GM12878 (cell line): Measurements from ENCODE around the gene THAP7. TPM values are rescaled to one million over a fixed set of nuclear protein-coding genes. Genes with fewer than 3 reads are reported as not detected.

Source experiments
- BACH1 ChIP-seq: fragments of 450-650 bp; IDR thresholded peaks from 2 replicates; pipeline ENCODE4 v1.6.1; 2017; ENCODE audit warnings: mild to moderate bottlenecking, borderline replicate concordance
- HCFC1 ChIP-seq: fragments of 150-350 bp; IDR thresholded peaks from 2 replicates; pipeline ENCODE4 v1.6.1; 2014; ENCODE audit warnings: low read length
- IKZF2 ChIP-seq, 2 experiments: fragments of 450-650 bp; IDR thresholded peaks; 2 replicates each; pipeline ENCODE4 v1.6.1; 2017; ENCODE audit warnings: mild to moderate bottlenecking in 2 of 2, moderate library complexity in 2 of 2
- JUNB ChIP-seq: IDR thresholded peaks from 2 replicates; pipeline ENCODE4 v1.6.1; 2016; ENCODE audit warnings: antibody characterized with exemption, mild to moderate bottlenecking
- MYB ChIP-seq: fragments of 150-350 bp; IDR thresholded peaks from 2 replicates; pipeline ENCODE4 v1.6.1; 2014; ENCODE audit warnings: mild to moderate bottlenecking, low read depth, low read length, borderline replicate concordance
- PBX3 ChIP-seq: IDR thresholded peaks from 2 replicates; pipeline ENCODE4 v1.6.1; 2011; ENCODE audit warnings: mild to moderate bottlenecking, low read depth, low read length, moderate library complexity; ENCODE audit not compliant: insufficient replicate concordance
- PML ChIP-seq: IDR thresholded peaks from 2 replicates; pipeline ENCODE4 v1.6.1; 2012; ENCODE audit warnings: low read length, inconsistent platforms
- POLR2A ChIP-seq: IDR thresholded peaks from 2 replicates; pipeline ENCODE4 v1.6.1; 2011; ENCODE audit warnings: low read depth, mild to moderate bottlenecking, low read length
- POU2F2 ChIP-seq: IDR thresholded peaks from 3 replicates; pipeline ENCODE4 v1.6.1; 2011; ENCODE audit warnings: low read depth, mild to moderate bottlenecking, low read length, borderline replicate concordance
- RUNX3 ChIP-seq: IDR thresholded peaks from 2 replicates; pipeline ENCODE4 v1.6.1; 2012; ENCODE audit warnings: low read length, inconsistent platforms
- SIX5 ChIP-seq: IDR thresholded peaks from 2 replicates; pipeline ENCODE4 v1.6.1; 2011; ENCODE audit warnings: mild to moderate bottlenecking, low read depth, low read length, moderate library complexity; ENCODE audit not compliant: severe bottlenecking
- USF1 ChIP-seq: IDR thresholded peaks from 2 replicates; pipeline ENCODE4 v1.6.1; 2011; ENCODE audit warnings: borderline replicate concordance, low read depth, mild to moderate bottlenecking, moderate library complexity, mixed read lengths, low read length; ENCODE audit not compliant: insufficient read depth; ENCODE audit errors: extremely low read length
- ZNF24 ChIP-seq: fragments of 450-650 bp; IDR thresholded peaks from 2 replicates; pipeline ENCODE4 v1.6.1; 2017; ENCODE audit warnings: antibody characterized with exemption, mild to moderate bottlenecking
- polyA plus RNA-seq, 11 experiments: library from polyadenylated mRNA; depleted of rRNA in 4 of 11; unstranded in 6 of 11; stranded (reverse) in 5 of 11; fragments of >200 nt; fragmentation: Nextera tagmentation in 4 of 11; fragmentation: Illumina TruSeq in 1 of 11; extraction: Ambion mirVana in 4 of 11; extraction: Trizol in 1 of 11; gene quantifications; 1 replicate in 1 of 11; 2 replicates in 10 of 11; pipeline versions ENCODE4 v1.2.1 to v1.2.3, GENCODE V29; 2011 to 2016; ENCODE audit warnings: inconsistent platforms in 2 of 11, missing spikeins in 2 of 11, low read depth in 1 of 11
- total RNA-seq, 4 experiments: library from RNA; depleted of rRNA in 3 of 4; stranded (reverse); fragments of >200 nt in 3 of 4; fragmentation: Illumina TruSeq in 1 of 4; extraction: Trizol in 1 of 4; gene quantifications; 2 replicates each; pipeline versions ENCODE4 v1.2.1 to v1.2.3, GENCODE V29; 2013 to 2021
- TF ChIP-seq, protein P1 (sequence below): fragments of 450-650 bp; IDR thresholded peaks from 2 replicates; pipeline ENCODE4 v1.6.1; 2018; ENCODE audit warnings: borderline replicate concordance, mild to moderate bottlenecking; ENCODE audit not compliant: partially characterized antibody
- TF ChIP-seq, protein P2 (sequence below): fragments of 450-650 bp; IDR thresholded peaks from 2 replicates; pipeline ENCODE4 v1.6.1; 2017; ENCODE audit warnings: mild to moderate bottlenecking, moderate library complexity
- TF ChIP-seq, protein P3 (sequence below): fragments of 450-650 bp; conservative IDR thresholded peaks from 2 replicates; pipeline ENCODE4 v1.6.1; 2017; ENCODE audit warnings: mild to moderate bottlenecking, moderate library complexity
- TF ChIP-seq, protein P4 (sequence below): fragments of 450-650 bp; IDR thresholded peaks from 2 replicates; pipeline ENCODE4 v1.6.1; 2014; ENCODE audit warnings: mild to moderate bottlenecking

The THAP7 gene
- total and polyA plus RNA-seq, 10 of the 15 experiments (the other 5 are each of a cell fraction or from before 2014, with no cell fraction given): 0.66 to 58.3 (median 26.3) TPM

DNA sequence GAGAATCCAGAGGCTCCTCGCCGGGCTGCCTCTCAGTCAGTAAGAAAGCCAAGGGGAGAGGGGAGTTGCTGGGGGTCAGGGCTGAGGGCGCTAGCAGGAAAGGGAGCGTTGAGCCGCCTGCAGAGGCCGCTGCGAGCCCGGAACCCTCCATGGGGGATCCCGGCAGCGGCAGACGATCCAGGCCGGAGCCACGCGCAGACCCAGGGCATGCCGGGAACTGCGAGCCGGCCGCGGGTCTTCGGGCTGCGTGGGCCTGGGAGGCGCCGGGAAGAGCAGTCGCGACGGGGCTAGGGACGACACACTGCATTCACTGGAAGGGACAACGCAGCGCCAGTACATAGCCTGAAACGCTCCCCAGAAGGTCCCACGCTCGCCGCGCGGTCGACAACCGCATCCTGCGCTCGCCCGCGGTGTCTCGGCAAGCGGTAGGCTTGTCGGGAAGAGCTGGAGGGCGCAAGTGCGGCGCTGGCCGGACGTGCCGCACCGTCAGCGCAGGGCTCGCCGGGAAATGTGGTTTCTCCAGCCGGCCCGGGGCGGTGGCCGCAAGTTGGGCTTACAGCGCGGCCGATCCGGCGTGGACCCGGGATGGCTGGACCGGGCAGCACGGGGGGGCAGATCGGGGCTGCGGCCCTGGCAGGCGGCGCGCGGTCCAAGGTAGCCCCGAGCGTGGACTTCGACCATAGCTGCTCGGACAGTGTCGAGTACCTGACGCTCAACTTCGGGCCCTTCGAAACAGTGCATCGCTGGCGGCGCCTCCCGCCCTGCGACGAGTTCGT, 19.9 kb downstream of the THAP7 start, which contains the start of gene LZTR1 (continued):
- TF ChIP-seq PBX3 (no peak), BACH1 (peak; percentile 70; the same call in 1 of the 2 replicates), USF1 (no peak), PML (peak; percentile 98), ZNF24 (no peak), POLR2A (peak; percentile 99), MYB (0 out of 2 replicates have a peak, but pooled peaks have one; percentile 24), POU2F2 (peak; percentile 61; the same call in 2 of the 3 replicates), HCFC1 (peak; percentile 81), IKZF2 (IDR thresholded peaks at IDR 0.05) (peak; percentile 42 to 68; a peak in 3 of 4 replicates), RUNX3 (peak; percentile 86), JUNB (no peak), SIX5 (peak; percentile 76)
- TF ChIP-seq, protein P1, sequence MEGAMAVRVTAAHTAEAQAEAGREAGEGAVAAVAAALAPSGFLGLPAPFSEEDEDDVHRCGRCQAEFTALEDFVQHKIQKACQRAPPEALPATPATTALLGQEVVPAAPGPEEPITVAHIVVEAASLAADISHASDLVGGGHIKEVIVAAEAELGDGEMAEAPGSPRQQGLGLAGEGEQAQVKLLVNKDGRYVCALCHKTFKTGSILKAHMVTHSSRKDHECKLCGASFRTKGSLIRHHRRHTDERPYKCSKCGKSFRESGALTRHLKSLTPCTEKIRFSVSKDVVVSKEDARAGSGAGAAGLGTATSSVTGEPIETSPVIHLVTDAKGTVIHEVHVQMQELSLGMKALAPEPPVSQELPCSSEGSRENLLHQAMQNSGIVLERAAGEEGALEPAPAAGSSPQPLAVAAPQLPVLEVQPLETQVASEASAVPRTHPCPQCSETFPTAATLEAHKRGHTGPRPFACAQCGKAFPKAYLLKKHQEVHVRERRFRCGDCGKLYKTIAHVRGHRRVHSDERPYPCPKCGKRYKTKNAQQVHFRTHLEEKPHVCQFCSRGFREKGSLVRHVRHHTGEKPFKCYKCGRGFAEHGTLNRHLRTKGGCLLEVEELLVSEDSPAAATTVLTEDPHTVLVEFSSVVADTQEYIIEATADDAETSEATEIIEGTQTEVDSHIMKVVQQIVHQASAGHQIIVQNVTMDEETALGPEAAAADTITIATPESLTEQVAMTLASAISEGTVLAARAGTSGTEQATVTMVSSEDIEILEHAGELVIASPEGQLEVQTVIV: peak; percentile 43
- TF ChIP-seq, protein P2, sequence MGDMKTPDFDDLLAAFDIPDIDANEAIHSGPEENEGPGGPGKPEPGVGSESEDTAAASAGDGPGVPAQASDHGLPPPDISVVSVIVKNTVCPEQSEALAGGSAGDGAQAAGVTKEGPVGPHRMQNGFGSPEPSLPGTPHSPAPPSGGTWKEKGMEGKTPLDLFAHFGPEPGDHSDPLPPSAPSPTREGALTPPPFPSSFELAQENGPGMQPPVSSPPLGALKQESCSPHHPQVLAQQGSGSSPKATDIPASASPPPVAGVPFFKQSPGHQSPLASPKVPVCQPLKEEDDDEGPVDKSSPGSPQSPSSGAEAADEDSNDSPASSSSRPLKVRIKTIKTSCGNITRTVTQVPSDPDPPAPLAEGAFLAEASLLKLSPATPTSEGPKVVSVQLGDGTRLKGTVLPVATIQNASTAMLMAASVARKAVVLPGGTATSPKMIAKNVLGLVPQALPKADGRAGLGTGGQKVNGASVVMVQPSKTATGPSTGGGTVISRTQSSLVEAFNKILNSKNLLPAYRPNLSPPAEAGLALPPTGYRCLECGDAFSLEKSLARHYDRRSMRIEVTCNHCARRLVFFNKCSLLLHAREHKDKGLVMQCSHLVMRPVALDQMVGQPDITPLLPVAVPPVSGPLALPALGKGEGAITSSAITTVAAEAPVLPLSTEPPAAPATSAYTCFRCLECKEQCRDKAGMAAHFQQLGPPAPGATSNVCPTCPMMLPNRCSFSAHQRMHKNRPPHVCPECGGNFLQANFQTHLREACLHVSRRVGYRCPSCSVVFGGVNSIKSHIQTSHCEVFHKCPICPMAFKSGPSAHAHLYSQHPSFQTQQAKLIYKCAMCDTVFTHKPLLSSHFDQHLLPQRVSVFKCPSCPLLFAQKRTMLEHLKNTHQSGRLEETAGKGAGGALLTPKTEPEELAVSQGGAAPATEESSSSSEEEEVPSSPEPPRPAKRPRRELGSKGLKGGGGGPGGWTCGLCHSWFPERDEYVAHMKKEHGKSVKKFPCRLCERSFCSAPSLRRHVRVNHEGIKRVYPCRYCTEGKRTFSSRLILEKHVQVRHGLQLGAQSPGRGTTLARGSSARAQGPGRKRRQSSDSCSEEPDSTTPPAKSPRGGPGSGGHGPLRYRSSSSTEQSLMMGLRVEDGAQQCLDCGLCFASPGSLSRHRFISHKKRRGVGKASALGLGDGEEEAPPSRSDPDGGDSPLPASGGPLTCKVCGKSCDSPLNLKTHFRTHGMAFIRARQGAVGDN: peak; percentile 98
- TF ChIP-seq, protein P3, sequence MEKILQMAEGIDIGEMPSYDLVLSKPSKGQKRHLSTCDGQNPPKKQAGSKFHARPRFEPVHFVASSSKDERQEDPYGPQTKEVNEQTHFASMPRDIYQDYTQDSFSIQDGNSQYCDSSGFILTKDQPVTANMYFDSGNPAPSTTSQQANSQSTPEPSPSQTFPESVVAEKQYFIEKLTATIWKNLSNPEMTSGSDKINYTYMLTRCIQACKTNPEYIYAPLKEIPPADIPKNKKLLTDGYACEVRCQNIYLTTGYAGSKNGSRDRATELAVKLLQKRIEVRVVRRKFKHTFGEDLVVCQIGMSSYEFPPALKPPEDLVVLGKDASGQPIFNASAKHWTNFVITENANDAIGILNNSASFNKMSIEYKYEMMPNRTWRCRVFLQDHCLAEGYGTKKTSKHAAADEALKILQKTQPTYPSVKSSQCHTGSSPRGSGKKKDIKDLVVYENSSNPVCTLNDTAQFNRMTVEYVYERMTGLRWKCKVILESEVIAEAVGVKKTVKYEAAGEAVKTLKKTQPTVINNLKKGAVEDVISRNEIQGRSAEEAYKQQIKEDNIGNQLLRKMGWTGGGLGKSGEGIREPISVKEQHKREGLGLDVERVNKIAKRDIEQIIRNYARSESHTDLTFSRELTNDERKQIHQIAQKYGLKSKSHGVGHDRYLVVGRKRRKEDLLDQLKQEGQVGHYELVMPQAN: peak; percentile 72; the same call in 1 of the 2 replicates
- TF ChIP-seq, protein P4, sequence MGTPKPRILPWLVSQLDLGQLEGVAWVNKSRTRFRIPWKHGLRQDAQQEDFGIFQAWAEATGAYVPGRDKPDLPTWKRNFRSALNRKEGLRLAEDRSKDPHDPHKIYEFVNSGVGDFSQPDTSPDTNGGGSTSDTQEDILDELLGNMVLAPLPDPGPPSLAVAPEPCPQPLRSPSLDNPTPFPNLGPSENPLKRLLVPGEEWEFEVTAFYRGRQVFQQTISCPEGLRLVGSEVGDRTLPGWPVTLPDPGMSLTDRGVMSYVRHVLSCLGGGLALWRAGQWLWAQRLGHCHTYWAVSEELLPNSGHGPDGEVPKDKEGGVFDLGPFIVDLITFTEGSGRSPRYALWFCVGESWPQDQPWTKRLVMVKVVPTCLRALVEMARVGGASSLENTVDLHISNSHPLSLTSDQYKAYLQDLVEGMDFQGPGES: no peak; the same call in 1 of the 2 replicates
